KBM-7 (cell line): ENCODE data around the gene ZDHHC14.
"Not testable (repeated sequence)": the region's sequence is repeated elsewhere in the genome, so short reads cannot be mapped to it uniquely, and the experiment has no call there.

ENCODE experiments used
- DNase-seq: peaks from one replicate; pipeline ENCODE4 v3.0.0-alpha.2; 2015
- in situ Hi-C: fragments of 300-500 bp; cut with MboI; formaldehyde crosslinking; loops from 2 replicates; pipeline ENCODE4 v1.14.3; 2020; ENCODE audit warnings: low sequenced_read_pairs, low pct_unique_long_range_greater_than_20kb, mixed read lengths

The ZDHHC14 gene

GRCh38 chr6:157376706-157377230 lies 4.2 kb upstream of the ZDHHC14 start:
- in situ Hi-C loops: no loop called here
- DNase-seq: no peak

GRCh38 chr6:157379656-157380457 lies 1.1 kb upstream of the ZDHHC14 start:
- peak; percentile 91 for DNase-seq
- in situ Hi-C loops: no loop called here

GRCh38 chr6:157380458-157380778 lies 572 bp upstream of the ZDHHC14 start:
- in situ Hi-C loops: no loop called here
- DNase-seq: no peak

- in situ Hi-C loops: no loop called here
- DNase-seq: peak; percentile 62
These were observed 936 bp downstream of the ZDHHC14 start for GRCh38 chr6:157381631-157382621.

GRCh38 chr6:157382821-157383220 lies 1.8 kb downstream of the ZDHHC14 start:
- in situ Hi-C loops: no loop called here
- no peak for DNase-seq

GRCh38 chr6:157383471-157383870 lies 2.5 kb downstream of the ZDHHC14 start:
- DNase-seq: no peak
- in situ Hi-C loops: no loop called here

- DNase-seq, in situ Hi-C loops: not testable (repeated sequence)
These were observed 4.0 kb downstream of the ZDHHC14 start for GRCh38 chr6:157384962-157385361.

DNA sequence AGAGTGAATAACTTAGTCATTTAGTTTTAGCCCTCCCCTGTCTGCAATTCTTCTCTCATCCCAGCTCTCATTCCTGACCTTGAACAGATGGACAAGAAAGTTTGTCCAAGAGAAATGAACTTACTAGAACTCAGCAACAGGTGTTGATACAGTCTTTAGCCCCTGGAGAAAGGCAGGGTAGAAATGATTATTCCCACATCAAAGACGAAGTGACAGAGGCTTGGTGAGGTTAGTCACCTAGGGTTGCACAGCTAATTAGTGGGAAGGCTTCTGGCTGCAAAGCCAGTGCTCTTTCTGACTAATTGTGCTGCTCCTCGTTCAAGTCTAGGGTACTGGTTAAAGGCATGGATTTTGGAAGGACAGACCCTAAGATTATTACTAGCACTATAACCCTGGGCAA lies 4.5 kb downstream of the ZDHHC14 start:
- no peak for DNase-seq
- in situ Hi-C loops: no loop called here

DNA sequence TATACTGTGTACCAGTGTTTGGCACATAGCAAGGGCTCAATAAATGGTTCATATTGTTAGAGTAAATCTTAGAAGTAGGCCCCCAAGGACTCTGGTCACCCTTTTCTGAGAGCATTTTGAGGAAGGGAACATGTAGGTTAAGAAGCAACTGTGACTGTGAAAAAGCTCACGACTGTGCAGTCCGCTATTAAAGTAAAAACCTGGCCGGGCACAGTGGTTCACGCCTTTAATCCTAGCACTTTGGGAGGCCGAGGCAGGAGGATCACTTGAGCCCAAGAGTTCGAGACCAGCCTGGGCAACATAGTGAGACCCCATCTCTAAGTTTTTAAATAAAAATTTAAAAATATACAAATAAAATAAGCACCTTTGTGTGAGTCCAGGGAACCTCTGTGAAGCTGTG lies 5.0 kb downstream of the ZDHHC14 start:
- in situ Hi-C loops: no loop called here
- no peak for DNase-seq

- DNase-seq: no peak
- in situ Hi-C loops: no loop called here
These were observed 5.5 kb downstream of the ZDHHC14 start for GRCh38 chr6:157386454-157386853.

- in situ Hi-C loops: no loop called here
- no peak for DNase-seq
These were observed 7.9 kb downstream of the ZDHHC14 start for GRCh38 chr6:157388924-157389323.

DNA sequence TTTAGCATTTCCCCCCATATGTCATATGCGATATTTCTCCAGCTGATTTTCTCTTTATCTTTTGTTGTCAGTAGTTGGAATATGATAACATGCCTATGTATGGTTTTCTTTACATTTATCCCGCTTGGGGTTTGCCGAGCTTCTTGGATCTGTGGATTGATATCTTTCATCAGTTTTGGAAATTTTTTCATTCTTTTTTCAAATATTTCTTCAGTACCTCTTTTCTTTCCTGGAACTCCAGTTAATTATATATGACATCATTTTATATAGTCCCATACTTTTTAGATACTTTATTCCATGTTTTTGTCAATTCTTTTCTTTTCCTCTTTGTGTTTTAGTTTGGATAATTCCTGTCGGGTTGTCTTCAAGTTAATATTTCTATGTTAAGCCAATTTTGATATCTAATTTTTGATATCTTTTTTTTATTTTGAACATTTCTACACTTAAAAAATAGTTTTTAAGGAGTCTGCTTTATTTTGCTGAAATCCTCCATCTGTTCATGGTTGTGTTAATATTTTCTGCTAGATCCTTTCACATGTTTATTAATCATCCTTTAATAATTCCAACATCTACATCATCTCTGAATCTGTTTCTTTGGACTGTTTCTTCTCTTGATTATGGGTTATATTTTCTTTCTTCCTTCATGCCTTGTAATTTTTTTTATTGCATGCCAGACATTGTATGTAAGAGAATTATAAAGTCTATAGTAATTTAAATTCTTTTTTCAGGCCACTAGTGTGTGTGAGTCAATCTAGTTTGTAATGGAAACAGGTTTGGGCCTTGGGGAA lies 9.5 kb downstream of the ZDHHC14 start:
- in situ Hi-C loops: no loop called here
- no peak for DNase-seq

GRCh38 chr6:157392927-157393668 lies 12.1 kb downstream of the ZDHHC14 start:
- in situ Hi-C loops: no loop called here
- DNase-seq: no peak

DNA sequence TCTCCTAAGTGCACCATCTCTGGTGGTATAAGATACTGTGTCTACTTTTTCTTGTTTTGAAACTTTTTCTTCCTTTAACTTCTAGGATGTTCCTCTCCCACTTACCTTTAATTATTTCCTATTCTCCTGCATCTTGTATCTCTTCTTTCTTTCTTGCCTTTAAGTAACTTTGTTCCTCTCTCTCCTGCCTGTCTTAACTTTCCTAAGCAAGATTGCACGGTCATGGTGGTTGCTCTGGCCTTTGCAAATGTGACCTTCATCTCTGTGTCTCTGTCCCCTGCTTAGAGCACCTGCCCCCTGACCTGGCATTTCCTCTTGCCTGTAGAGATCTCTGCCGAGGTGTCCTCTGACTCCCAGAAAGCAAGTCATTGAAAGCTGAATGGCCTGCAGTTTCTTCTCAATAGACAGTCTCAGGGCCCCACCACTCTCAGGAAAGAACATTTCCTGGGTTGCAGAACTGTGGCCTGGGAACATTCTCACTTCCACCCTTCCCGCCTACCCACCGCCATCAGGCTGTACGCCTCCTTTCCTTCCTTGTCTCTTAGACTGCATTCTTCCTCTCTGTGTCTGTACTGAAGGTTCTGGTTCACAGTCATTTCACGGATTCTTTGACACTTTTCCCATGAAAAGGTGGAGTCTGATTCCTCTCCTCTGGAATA lies 12.8 kb downstream of the ZDHHC14 start:
- in situ Hi-C loops: no loop called here

GRCh38 chr6:157395199-157395598 lies 14.2 kb downstream of the ZDHHC14 start:
- DNase-seq, in situ Hi-C loops: not testable (repeated sequence)

More for the DNA sequence above, 12.8 kb downstream of the ZDHHC14 start:
- no peak for DNase-seq

- in situ Hi-C loops: no loop called here
- DNase-seq: no peak
These were observed 15.0 kb downstream of the ZDHHC14 start for GRCh38 chr6:157396026-157396425.

GRCh38 chr6:157397660-157398059 lies 16.7 kb downstream of the ZDHHC14 start:
- DNase-seq: no peak
- in situ Hi-C loops: no loop called here

DNA sequence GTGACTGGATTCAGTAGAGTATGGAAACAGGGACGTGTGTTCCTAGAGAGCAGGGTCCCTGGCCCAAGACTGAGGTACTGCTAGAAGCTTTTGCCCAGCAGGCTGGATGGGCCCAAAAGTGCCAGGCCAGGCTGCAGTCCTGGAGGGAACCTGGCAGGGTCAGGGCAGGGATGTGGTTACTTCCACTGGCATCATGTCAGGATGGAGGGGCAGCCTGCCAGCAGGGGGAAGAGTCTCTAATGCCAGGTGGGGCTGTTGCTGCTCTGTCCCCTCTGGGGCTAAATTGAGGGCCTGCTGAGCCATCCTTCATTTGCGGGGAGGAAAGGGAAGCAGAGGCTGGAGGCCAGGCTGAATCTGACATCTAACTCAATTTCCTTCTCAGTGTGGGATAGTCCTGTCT lies 17.2 kb downstream of the ZDHHC14 start:
- DNase-seq: no peak
- in situ Hi-C loops: no loop called here
